A549 treated with AZD9567 at 1 μM for 4 hours (cell line): ENCODE data around the gene HMGB4. TPM values are rescaled to one million over a fixed set of nuclear protein-coding genes. Genes with fewer than 3 reads are reported as not detected.

Source experiments
- total RNA-seq: library from RNA; stranded (reverse); fragments of 200-300 nt; extraction: Qiagen RNA extraction; gene quantifications from 5 replicates; pipeline ENCODE4 v1.2.3, GENCODE V29; 2022; ENCODE audit not compliant: insufficient read depth

Gene HMGB4, protein sequence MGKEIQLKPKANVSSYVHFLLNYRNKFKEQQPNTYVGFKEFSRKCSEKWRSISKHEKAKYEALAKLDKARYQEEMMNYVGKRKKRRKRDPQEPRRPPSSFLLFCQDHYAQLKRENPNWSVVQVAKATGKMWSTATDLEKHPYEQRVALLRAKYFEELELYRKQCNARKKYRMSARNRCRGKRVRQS
- not detected in 5 replicates for total RNA-seq

DNA sequence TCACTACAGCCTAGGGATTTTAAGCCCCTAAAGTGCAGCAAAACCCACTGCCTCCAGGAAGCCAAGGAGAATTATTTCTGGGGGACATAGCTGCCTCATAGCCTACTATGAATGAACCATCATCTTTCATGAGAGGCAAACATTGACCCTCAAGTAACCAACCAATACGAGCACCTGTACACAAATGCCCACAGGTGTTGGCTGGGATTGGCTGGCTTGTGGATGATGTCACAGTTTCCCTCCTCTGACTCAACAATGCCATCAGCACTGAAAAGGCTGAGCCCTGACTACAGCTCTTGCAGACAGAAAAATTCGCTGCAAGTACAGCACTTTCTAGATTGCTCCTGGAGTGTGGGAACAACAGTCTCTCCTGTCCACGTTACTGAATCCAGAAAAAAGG lies at the start of gene HMGB4:
HMGB4 (plus strand) TSS at position 301 of the 400 bp plus-strand sequence. CDS start 113 bp downstream, outside the sequence.

